Progenitor cell of endocrine pancreas (in vitro differentiated cells): ENCODE measurements around the gene NEK2. TPM values are rescaled to one million over a fixed set of nuclear protein-coding genes. Genes with fewer than 3 reads are reported as not detected.

Source experiments
- DNase-seq: peaks from one replicate; pipeline ENCODE4 v3.0.0; 2021; ENCODE audit warnings: low spot score; ENCODE audit not compliant: unreplicated experiment
- H3K27ac Mint-ChIP-seq: 2 replicates; pipeline ENCODE4 v1.8.0; 2021; ENCODE audit warnings: mild to moderate bottlenecking, moderate library complexity, mixed read lengths
- H3K27me3 Mint-ChIP-seq: 2 replicates; pipeline ENCODE4 v1.8.0; 2021; ENCODE audit warnings: mixed read lengths
- H3K36me3 Mint-ChIP-seq: 2 replicates; pipeline ENCODE4 v1.8.0; 2022; ENCODE audit warnings: mixed read lengths; ENCODE audit not compliant: insufficient read depth
- H3K4me1 Mint-ChIP-seq: 2 replicates; pipeline ENCODE4 v1.8.0; 2021; ENCODE audit warnings: low read depth, mixed read lengths
- H3K4me3 Mint-ChIP-seq: 2 replicates; pipeline ENCODE4 v1.8.0; 2021; ENCODE audit warnings: low read depth, mild to moderate bottlenecking, moderate library complexity, mixed read lengths
- H3K9me3 Mint-ChIP-seq: 2 replicates; pipeline ENCODE4 v1.8.0; 2021; ENCODE audit warnings: low read depth, mixed read lengths
- CTCF ChIP-seq: fragments of 200-600 bp; sonication (generic); IDR thresholded peaks from one replicate; pipeline ENCODE4 v1.5.0; 2021; ENCODE audit warnings: antibody characterized with exemption, mild to moderate bottlenecking; ENCODE audit not compliant: unreplicated experiment
- total RNA-seq: library from RNA; stranded (reverse); gene quantifications from 2 replicates; pipeline ENCODE4 v1.2.1, GENCODE V29; 2021

NEK2 gene
- total RNA-seq, 1 donor from 2014 or later, result 20.8 TPM

- TF ChIP-seq CTCF, result no peak
- Mint-ChIP-seq H3K27ac (no peak overlapping the region), H3K4me1 (peaks cover 2% of the 10 kb centered on the region), H3K4me3 (no peak overlapping the region), H3K27me3 (no peaks in the 10 kb centered on the region), H3K36me3 (no peaks in the 10 kb centered on the region), H3K9me3 (no peaks in the 10 kb centered on the region)
- no peak for DNase-seq
These were observed 53.8 kb downstream of the NEK2 start for GRCh38 chr1:211621447-211622198.

- Mint-ChIP-seq H3K4me3 (no peak overlapping the region), H3K27ac (no peak overlapping the region), H3K4me1 (peaks cover 2% of the 10 kb centered on the region), H3K36me3 (no peaks in the 10 kb centered on the region), H3K27me3 (no peaks in the 10 kb centered on the region), H3K9me3 (no peaks in the 10 kb centered on the region)
- no peak for DNase-seq
- TF ChIP-seq CTCF, result no peak
These were observed 55.3 kb downstream of the NEK2 start for GRCh38 chr1:211620097-211620496.

- H3K36me3 Mint-ChIP-seq, result no peaks in the 10 kb centered on the region
- H3K4me1 Mint-ChIP-seq, result peaks cover 2% of the 10 kb centered on the region
- no peak overlapping the region for H3K4me3 Mint-ChIP-seq
- DNase-seq, result no peak
- H3K9me3 Mint-ChIP-seq, result no peaks in the 10 kb centered on the region
- no peak overlapping the region for H3K27ac Mint-ChIP-seq
- H3K27me3 Mint-ChIP-seq, result no peaks in the 10 kb centered on the region
- no peak for TF ChIP-seq CTCF
These were observed 56.1 kb downstream of the NEK2 start for GRCh38 chr1:211619033-211619996.

GRCh38 chr1:211616965-211617297 is 58.5 kb downstream of the NEK2 start:
- H3K9me3 Mint-ChIP-seq, result no peaks in the 10 kb centered on the region

More at GRCh38 chr1:211616965-211617297, 58.5 kb downstream of the NEK2 start:
- Mint-ChIP-seq H3K27ac (no peak overlapping the region), H3K4me3 (no peak overlapping the region), H3K27me3 (peaks cover under 1% of the 10 kb centered on the region), H3K4me1 (peaks cover 5% of the 10 kb centered on the region), H3K36me3 (no peaks in the 10 kb centered on the region)
- no peak for DNase-seq
- no peak for TF ChIP-seq CTCF
